SK-N-MC (cell line): ENCODE measurements around the gene FSD1L.

Source experiments
- EZH2 ChIP-seq: fragments of 200-600 bp; sonication (generic); IDR thresholded peaks from one replicate; pipeline ENCODE4 v1.6.1; 2017; ENCODE audit warnings: antibody characterized with exemption
- FOXP2 ChIP-seq: optimal IDR thresholded peaks from 2 replicates; pipeline ENCODE3; 2011; ENCODE audit warnings: mild to moderate bottlenecking, moderate library complexity; ENCODE audit not compliant: insufficient read depth; ENCODE audit errors: extremely low read length, control extremely low read depth
- POLR2AphosphoS5 ChIP-seq: IDR thresholded peaks from 2 replicates; pipeline ENCODE4 v1.6.1; 2012; ENCODE audit warnings: mild to moderate bottlenecking, low read depth, low read length, borderline replicate concordance

- no peak for TF ChIP-seq EZH2
- no peak for TF ChIP-seq POLR2AphosphoS5
- no peak for TF ChIP-seq FOXP2
These were observed 44.1 kb upstream of the FSD1L start for GRCh38 chr9:105403552-105404248.
